Caco-2 (cell line): Measurements from ENCODE around the gene GTF3C5. TPM values are rescaled to one million over a fixed set of nuclear protein-coding genes. Genes with fewer than 3 reads are reported as not detected.

Source experiments
- BruUV-seq: library from RNA; stranded (reverse); fragments of 400-500 nt; replicated peaks from 2 replicates; lab custom pipeline; 2021; lab: Mats Ljungman, UMichigan
- CTCF ChIA-PET: fragments of 300-600 bp; sonication (Branson Sonifier 250); formaldehyde crosslinking; loops from one replicate; lab custom pipeline; 2022; ENCODE audit warnings: antibody characterized with exemption; lab: Charles Lee
- POLR2A ChIA-PET: fragments of 300-600 bp; sonication (Branson Sonifier 250); formaldehyde crosslinking; loops from one replicate; lab custom pipeline; 2022; ENCODE audit warnings: antibody characterized with exemption; lab: Charles Lee
- DNase-seq, 2 experiments: peaks; one replicate each; pipeline versions ENCODE4 v3.0.0 to v3.0.0-alpha.2; 2020 to 2022
- H3K27me3 ChIP-seq: replicated peaks from 2 replicates; pipeline ENCODE4 v1.6.0; 2011; ENCODE audit warnings: low read length; ENCODE audit not compliant: control insufficient read depth, insufficient read depth
- H3K36me3 ChIP-seq: 2 replicates; pipeline ENCODE4 v1.5.1; 2011; ENCODE audit warnings: low read length; ENCODE audit not compliant: control insufficient read depth, insufficient read depth
- H3K4me1 ChIP-seq: fragments of 250-450 bp; sonication (Bioruptor Pico); 2 replicates; pipeline ENCODE4 v1.5.1; 2020; ENCODE audit warnings: mild to moderate bottlenecking
- H3K4me3 ChIP-seq: 2 replicates; pipeline ENCODE4 v1.5.1; 2011; ENCODE audit warnings: low read depth, mild to moderate bottlenecking, control low read depth, low read length
- H3K9me3 ChIP-seq: fragments of 250-450 bp; sonication (Bioruptor Pico); 2 replicates; pipeline ENCODE4 v1.5.1; 2020; ENCODE audit warnings: mild to moderate bottlenecking, moderate library complexity
- H3K27ac Mint-ChIP-seq: one replicate; pipeline ENCODE4 v1.8.0; 2022; ENCODE audit warnings: mixed read lengths; ENCODE audit not compliant: unreplicated experiment
- H3K27me3 Mint-ChIP-seq: one replicate; pipeline ENCODE4 v1.8.0; 2022; ENCODE audit warnings: mixed read lengths; ENCODE audit not compliant: insufficient read depth, unreplicated experiment
- H3K36me3 Mint-ChIP-seq: one replicate; pipeline ENCODE4 v1.8.0; 2022; ENCODE audit warnings: mild to moderate bottlenecking, mixed read lengths; ENCODE audit not compliant: insufficient read depth, unreplicated experiment
- H3K4me1 Mint-ChIP-seq: one replicate; pipeline ENCODE4 v1.8.0; 2022; ENCODE audit warnings: low read depth, mixed read lengths; ENCODE audit not compliant: unreplicated experiment
- H3K4me3 Mint-ChIP-seq: one replicate; pipeline ENCODE4 v1.8.0; 2022; ENCODE audit warnings: mild to moderate bottlenecking, moderate library complexity, mixed read lengths; ENCODE audit not compliant: unreplicated experiment
- H3K9me3 Mint-ChIP-seq: one replicate; pipeline ENCODE4 v1.8.0; 2022; ENCODE audit warnings: mixed read lengths; ENCODE audit not compliant: unreplicated experiment
- intact Hi-C: fragments of 100-400 bp; cut with micrococcal nuclease; formaldehyde crosslinking; loops from one replicate; pipeline ENCODE4 v1.10.0; 2022; ENCODE audit not compliant: unreplicated experiment
- total RNA-seq: library from RNA; stranded (reverse); gene quantifications from 2 replicates; pipeline ENCODE4 v1.2.3, GENCODE V29; 2022
- TF ChIP-seq, protein P1 (sequence below), 2 experiments: fragments of 200-600 bp in 1 of 2; IDR thresholded peaks; 1 replicate in 1 of 2; 2 replicates in 1 of 2; pipeline versions ENCODE4 v1.5.1 to v1.8.0; 2011 to 2022; ENCODE audit warnings: antibody characterized with exemption in 1 of 2, control low read depth in 1 of 2, inconsistent platforms in 1 of 2, low read depth in 1 of 2, low read length in 1 of 2, mild to moderate bottlenecking in 1 of 2, moderate library complexity in 1 of 2; ENCODE audit not compliant: insufficient read depth in 1 of 2, severe bottlenecking in 1 of 2, unreplicated experiment in 1 of 2

GTF3C5 gene
- total RNA-seq, 1 experiment from 2014 or later, result 73.1 TPM

DNA sequence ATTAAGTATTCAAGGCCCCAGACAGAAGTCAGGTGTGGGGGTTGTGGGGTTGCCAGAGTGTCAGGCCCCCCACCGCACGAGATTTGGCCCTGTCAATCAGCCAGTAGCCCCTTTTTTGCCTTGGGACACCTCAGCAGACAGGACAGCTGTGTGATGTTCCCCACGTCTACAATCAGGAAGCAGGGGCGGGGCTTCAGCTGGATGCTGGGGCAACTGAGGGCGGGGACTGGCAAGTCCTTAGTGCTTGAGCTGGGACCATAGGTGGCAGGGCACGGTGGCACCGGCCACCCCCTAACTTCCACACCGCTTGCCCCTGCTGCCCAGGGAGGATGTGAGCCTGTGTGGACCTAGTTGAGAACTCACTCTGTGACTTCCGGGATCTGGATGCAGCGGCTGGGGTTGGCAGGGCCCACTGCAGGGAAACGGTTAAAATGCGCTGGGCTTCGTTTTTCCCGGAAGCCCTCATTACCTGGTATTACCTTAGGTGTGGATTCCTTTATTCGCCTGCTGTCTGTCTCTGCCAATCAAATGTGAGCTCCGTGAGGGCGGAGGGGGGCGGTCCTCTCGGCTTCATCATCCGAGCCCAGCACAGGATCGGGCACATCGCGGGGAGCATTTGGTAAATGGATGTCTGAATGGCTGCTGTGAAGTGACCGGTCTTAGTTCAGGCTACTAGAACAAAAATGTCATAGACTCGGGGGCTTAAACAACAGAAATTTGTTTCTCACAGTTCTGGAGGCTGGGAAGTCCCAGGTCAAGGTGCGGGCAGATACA is 7.5 kb upstream of the GTF3C5 start:
- Histone ChIP-seq H3K27me3 (no peaks in the 10 kb centered on the region), H3K9me3 (no peaks in the 10 kb centered on the region), H3K4me1 (peaks cover 4% of the 10 kb centered on the region; the same call in 1 of the 2 replicates), H3K4me3 (no peak overlapping the region), H3K36me3 (no peaks in the 10 kb centered on the region)
- no peaks in the 10 kb centered on the region for H3K36me3 Mint-ChIP-seq
- H3K4me1 Mint-ChIP-seq, result no peaks in the 10 kb centered on the region
- no TSS peak for BruUV-seq
- no peak overlapping the region for H3K27ac Mint-ChIP-seq
- peaks cover 5% of the 10 kb centered on the region for H3K27me3 Mint-ChIP-seq
- intact Hi-C loops, result no loop called here
- no peak overlapping the region for H3K4me3 Mint-ChIP-seq
- ChIA-PET POLR2A (no interaction called here), CTCF (interaction anchor here (0.9 to 2.0 kb wide), 4 partner anchors 53 to 463 kb away, joined by 4 to 10 read pairs (median 6); no protein-coding TSS in a partner anchor)
- DNase-seq, result peak in 1 of 2 experiments; percentile 47
- TF ChIP-seq, protein P1, sequence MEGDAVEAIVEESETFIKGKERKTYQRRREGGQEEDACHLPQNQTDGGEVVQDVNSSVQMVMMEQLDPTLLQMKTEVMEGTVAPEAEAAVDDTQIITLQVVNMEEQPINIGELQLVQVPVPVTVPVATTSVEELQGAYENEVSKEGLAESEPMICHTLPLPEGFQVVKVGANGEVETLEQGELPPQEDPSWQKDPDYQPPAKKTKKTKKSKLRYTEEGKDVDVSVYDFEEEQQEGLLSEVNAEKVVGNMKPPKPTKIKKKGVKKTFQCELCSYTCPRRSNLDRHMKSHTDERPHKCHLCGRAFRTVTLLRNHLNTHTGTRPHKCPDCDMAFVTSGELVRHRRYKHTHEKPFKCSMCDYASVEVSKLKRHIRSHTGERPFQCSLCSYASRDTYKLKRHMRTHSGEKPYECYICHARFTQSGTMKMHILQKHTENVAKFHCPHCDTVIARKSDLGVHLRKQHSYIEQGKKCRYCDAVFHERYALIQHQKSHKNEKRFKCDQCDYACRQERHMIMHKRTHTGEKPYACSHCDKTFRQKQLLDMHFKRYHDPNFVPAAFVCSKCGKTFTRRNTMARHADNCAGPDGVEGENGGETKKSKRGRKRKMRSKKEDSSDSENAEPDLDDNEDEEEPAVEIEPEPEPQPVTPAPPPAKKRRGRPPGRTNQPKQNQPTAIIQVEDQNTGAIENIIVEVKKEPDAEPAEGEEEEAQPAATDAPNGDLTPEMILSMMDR (IDR thresholded peaks at IDR 0.05; ENCODE audit: insufficient read depth in 1 of 2, low read depth in 1 of 2, low read length in 1 of 2, severe bottlenecking in 1 of 2, unreplicated experiment in 1 of 2), result no peak
- no peaks in the 10 kb centered on the region for H3K9me3 Mint-ChIP-seq

DNA sequence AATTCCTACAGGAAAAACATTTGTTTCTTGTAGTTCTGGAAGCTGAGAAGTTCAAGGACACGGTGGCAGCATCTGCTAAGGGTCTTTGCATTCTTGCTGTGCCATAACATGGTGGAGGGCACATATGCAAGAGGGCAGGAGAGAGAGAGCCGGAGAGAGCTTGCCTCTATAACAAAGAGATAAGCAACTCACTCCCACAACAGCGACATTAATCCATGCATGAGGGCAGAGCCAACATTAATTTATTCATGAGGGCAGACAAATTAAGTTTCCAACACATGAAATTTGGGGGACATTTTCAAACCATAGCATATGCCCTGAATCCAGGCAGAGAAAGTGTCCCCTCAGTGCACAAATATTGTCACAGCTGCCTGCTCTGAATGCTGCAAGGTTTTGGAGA is 4.4 kb upstream of the GTF3C5 start:
- peaks cover 12% of the 10 kb centered on the region for H3K36me3 Mint-ChIP-seq
- POLR2A ChIA-PET, result interaction anchor here (0.6 kb wide), 1 partner anchor 107 kb away, joined by 5 read pairs; no protein-coding TSS in a partner anchor
- peaks cover 5% of the 10 kb centered on the region for H3K27me3 Mint-ChIP-seq
- no peak for DNase-seq
- H3K4me3 ChIP-seq, result no peak overlapping the region
- BruUV-seq, result no TSS peak
- CTCF ChIA-PET, result no interaction called here
- H3K27ac Mint-ChIP-seq, result no peak overlapping the region
- H3K36me3 ChIP-seq, result no peaks in the 10 kb centered on the region; the same call in 1 of the 2 replicates
- no peaks in the 10 kb centered on the region for H3K27me3 ChIP-seq
- no peak overlapping the region for H3K4me3 Mint-ChIP-seq
- peaks cover 5% of the 10 kb centered on the region; the same call in 1 of the 2 replicates for H3K4me1 ChIP-seq
- H3K9me3 Mint-ChIP-seq, result no peaks in the 10 kb centered on the region
- TF ChIP-seq, protein P1 (IDR thresholded peaks at IDR 0.05; ENCODE audit: insufficient read depth in 1 of 2, low read depth in 1 of 2, low read length in 1 of 2, severe bottlenecking in 1 of 2, unreplicated experiment in 1 of 2), result no peak
- intact Hi-C loops, result no loop called here
- peaks cover 1% of the 10 kb centered on the region for H3K4me1 Mint-ChIP-seq
- no peaks in the 10 kb centered on the region for H3K9me3 ChIP-seq

DNA sequence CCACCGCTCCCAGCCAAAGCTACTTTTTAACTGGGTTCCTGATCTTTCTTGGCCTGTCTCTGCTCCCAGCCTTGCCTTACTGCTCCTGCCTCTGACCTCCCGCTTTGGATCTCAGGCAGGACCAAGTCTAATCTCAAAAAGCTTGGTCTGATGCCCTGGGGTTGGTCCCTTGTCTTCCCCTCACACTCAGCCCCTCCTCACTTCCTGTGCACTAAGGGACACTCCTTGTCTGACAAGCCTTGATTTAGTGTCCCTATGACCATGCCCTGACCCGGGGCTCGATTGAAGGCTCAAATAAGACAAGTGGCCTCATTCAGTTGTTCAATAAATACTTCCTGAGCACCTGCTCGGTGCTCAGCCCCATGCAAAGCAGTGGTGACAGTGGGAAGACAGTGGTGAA is 3.7 kb upstream of the GTF3C5 start:
- no peaks in the 10 kb centered on the region; the same call in 1 of the 2 replicates for H3K36me3 ChIP-seq
- CTCF ChIA-PET, result no interaction called here
- H3K9me3 ChIP-seq, result no peaks in the 10 kb centered on the region
- DNase-seq, result no peak
- peaks cover 8% of the 10 kb centered on the region for H3K4me1 Mint-ChIP-seq
- H3K27me3 Mint-ChIP-seq, result peaks cover 5% of the 10 kb centered on the region
- no peaks in the 10 kb centered on the region for H3K9me3 Mint-ChIP-seq
- TF ChIP-seq, protein P1 (IDR thresholded peaks at IDR 0.05; ENCODE audit: insufficient read depth in 1 of 2, low read depth in 1 of 2, low read length in 1 of 2, severe bottlenecking in 1 of 2, unreplicated experiment in 1 of 2), result no peak
- POLR2A ChIA-PET, result no interaction called here
- intact Hi-C loops, result no loop called here
- peaks cover 10% of the 10 kb centered on the region; the same call in 1 of the 2 replicates for H3K4me1 ChIP-seq
- BruUV-seq, result no TSS peak
- H3K4me3 Mint-ChIP-seq, result no peak overlapping the region
- H3K36me3 Mint-ChIP-seq, result peaks cover 17% of the 10 kb centered on the region
- H3K27ac Mint-ChIP-seq, result no peak overlapping the region
- no peaks in the 10 kb centered on the region for H3K27me3 ChIP-seq
- no peak overlapping the region for H3K4me3 ChIP-seq
